AG08395 (cell line): ENCODE measurements around the gene TKT.
A peak's percentile ranks its signal among the peaks of the same experiment; 100 is the strongest.

Experiments used
- DNase-seq: peaks from one replicate; pipeline ENCODE4 v3.0.0; 2012; ENCODE audit warnings: mixed read lengths, low spot score

Gene TKT

DNA sequence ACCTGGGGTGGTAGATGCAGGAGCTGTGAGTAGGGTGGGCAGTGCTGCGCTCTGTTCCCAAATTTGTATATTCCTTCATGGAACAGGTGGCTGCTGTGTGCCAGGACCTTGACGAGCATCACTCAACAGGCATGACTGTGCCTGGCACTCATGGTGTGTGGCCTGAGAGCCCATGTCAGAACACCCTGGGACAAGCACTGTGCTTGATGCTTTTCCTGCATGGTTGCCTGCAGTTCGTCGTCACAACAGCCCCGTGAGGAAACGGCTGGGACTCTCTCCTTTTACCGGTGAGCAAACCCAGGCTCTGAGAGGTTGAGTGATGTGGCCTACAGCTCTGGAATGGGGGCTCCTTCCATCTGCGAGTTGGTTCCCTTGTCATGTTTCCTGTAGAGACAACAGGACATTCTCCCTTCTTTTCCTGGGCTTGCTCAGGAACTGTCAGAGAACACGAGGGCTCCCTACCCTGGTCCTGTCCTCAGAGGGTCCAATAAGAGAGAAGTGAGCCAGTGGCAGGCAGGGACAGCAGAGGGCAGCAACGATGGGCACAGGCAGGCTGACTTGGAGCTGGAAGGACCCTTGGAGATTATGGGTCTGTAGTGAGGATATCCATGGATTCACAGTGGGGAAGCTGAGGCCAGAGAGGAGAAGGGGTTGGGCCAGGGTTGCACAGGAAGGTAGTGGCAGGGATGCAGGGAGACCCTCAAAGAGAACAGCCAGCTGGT, 57.4 kb downstream of the TKT start:
- no peak for DNase-seq

DNA sequence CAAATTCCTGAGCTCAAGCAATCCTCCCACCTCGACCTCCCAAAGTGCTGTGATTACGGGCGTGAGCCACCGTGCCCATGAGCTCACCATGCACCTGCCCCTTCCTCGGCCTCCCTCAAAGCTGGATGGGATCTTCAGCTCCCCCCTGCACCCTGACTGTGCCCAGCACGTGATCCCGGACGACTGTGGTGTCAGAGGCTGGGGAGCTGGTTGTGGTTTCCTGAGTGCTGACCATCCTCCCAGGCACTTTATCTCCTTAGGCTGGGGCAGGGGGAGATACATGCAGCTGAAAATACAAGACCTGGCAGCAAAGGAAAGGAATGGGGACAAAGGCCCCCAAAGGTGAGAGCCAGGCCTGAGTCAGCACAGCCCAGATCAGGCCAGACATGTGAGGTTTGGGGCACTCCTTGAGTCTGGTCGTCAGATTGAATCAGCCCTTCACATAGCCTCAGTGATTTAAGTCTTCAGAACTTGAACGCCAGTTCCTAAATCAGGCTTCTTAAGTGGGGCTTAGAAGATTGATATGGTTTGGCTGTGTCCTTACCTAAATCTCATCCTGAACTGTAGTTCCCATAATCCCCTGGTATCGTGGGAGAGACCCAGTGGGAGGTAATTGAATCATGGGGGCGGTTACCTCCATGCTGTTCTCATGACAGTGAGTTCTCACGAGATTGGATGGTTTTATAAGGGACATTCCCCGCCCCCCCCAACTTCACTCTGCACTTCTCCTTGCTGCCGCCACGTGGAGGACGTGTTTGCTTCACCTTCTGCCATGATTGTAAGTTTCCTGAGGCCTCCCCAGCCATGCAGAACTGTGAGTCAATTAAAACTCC, 59.0 kb downstream of the TKT start:
- no peak for DNase-seq

DNA sequence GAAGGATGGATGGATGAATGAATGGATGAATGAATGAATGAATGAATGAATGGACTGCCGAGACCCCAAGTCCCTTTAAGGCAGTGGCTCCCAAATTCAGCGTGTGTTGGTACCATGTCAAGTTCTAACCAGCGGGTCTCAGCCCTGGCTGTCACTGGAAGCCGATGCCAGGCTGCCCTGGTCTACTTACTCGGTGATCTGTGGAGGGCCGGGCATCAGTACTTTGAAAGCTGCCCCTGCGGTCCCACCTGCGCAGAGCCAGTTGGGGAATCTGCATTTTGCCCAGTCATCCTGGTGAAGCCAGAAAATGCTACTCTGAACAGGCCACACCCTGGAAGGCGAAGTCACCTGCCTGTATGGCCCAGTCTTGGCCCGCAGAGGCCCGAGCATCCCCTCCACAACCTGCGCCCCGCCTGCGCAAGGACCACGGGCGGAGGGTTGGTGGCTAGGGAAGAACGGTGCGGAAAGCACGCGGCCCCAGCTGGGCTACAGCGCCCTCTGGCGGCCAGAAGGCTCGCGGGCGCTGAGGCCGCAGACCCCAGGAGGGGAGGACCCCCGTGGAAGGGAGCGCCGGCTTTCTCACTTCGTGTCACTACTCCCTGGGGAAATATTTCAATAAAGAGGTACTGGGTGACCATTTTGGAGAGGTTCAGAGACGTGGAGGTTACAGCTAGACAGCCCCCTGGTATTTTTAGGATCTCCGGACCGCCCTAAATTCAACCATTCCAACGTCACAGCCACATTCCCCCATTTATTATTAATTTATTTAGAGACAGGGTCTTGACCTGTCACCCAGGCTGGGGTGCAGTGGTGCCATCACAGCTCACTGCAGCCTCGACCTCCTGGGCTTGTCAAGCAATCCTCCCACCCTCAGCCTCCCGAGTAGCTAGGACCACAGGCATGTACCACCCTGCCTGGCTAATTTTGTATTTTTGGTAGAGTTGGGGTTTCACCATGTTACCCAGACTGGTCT, 59.9 kb downstream of the TKT start:
- peak; percentile 74 for DNase-seq

DNA sequence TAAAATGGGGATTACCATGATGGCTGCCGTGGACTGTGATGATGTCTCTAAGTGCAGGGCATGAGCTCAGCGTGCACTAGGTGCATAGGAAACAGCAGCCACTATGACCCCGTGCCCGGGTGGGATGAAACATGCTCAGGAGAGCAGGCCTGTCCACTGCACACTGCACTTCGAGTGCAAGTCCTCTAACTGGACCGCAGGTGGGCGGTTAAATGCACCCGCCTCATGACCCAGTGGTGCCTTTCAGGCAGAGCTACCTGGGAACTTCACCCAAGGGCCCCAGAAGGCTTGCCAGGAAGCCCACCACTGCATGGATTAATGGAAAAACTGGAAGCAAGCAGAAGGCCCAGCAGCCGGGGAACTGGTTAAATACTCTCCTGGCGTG, 60.8 kb downstream of the TKT start:
- DNase-seq, result no peak

DNA sequence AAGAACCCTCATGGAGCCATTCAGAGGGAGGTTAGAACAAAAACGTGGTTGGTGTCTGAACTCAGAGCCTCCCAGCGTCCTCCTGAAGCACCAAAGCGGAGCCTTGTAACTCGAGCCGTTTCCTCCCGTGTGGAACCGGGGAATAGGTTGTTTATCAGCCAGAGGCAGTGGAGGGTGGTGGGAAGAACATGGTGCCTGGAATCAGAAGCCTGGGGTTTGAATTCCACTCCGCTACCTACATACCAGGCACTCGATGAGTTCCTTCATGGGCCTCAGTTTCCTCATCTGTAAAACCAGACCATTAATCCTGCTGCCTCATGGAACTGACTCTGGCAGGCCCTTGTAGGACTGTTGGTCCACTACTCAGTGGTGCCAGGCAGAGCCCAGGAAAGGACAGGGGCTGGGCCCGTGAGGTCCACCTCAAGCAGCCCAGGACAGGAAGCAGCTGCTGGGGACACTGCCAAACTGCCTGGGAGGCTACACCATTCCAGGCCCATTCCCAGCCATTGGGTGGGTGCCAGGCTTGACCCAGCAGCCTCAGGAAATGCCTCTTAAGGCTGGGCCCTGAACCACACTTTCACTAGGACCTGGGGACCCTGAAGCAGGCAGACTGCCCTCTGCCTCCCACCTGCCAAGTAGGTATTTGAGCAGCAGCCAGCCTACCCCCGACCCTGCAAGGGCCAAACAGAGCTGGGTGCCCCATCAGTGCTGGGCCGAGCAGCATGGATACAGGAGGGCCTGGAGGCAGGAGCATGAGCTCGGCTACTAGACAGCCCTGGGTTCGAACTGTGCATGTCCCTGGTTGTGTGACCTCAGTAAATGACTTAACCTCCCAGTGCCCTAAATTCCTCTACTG, 61.4 kb downstream of the TKT start:
- peak; percentile 30 for DNase-seq

DNA sequence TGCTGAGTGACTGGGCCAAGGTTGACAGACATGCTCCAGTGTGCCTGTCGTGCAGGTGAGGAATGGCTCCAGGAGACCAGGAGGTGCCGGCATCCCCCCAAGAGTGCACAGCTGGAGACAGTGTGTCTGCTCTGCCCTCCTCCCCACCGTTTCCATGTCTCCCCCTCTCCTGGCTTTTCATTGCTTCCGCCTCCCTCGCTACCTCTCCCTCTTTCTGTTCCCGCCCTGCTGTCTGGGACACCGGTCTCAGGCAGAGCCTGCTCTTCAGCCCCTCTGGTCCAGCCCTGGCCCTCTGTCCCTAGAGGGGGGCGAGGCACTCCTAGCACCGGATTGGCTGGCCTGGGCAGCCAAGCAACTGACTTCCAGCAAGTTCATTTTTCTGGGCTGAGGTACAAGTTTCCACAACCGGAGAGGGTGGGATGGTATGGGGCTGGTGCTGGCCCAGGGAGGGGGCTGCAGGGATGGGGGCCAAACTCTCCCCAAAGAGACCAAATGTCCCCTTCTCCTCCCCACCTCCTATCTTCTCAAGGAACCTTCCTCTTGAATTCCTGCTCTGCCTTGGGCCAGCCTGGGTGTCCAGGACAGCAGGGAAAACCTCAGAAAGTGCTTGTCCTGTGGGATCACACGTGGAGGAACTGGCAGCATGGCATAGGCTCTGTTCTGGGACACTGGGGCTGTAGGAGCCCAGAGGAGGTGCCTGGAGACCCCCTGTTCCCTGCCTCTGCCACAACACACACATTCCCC, 62.2 kb downstream of the TKT start:
- DNase-seq, result no peak

DNA sequence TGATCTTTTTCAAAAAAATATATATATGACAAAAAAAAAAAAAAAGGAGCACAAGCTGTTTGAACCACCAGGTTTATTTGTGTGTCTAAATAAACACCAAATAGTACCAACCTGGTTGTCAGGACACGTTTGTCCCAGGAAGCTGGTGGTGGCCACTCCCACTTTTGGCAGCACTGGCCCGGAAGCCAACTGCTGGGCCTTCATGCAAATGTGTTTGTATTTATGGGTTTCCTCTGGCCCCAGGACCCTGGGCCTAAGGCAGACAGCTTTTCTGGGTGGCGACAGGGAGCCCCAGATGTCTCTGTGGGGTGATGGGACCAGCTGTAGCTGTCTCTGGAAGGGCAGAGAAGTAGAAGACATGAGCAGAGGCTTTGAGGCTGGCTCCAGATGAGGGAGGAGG, 63.2 kb downstream of the TKT start:
- DNase-seq, result no peak

DNA sequence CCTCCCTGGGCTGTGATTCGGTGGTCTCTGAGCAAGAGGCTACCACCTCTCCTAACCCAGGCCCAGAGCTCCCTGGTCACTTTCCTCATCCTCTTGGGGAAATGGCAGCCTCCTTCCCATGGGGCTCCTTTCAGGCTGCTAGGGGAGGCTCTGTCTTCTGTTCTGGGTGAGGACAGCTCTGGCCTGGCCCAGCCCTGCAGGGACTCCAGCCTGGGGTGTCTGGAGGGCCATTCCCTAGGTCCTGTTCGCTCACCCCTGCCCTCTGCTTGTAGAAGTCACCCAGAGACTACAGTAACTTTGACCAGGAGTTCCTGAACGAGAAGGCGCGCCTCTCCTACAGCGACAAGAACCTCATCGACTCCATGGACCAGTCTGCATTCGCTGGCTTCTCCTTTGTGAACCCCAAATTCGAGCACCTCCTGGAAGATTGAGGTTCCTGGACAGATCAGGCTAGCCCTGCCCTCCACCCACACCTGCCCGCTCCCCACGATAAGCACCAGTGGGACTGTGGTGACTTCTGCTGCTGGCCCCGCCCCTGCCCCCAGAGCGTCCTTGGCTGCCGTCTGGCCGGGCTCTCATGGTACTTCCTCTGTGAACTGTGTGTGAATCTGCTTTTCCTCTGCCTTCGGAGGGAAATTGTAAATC, 63.9 kb downstream of the TKT start:
- DNase-seq, result no peak

DNA sequence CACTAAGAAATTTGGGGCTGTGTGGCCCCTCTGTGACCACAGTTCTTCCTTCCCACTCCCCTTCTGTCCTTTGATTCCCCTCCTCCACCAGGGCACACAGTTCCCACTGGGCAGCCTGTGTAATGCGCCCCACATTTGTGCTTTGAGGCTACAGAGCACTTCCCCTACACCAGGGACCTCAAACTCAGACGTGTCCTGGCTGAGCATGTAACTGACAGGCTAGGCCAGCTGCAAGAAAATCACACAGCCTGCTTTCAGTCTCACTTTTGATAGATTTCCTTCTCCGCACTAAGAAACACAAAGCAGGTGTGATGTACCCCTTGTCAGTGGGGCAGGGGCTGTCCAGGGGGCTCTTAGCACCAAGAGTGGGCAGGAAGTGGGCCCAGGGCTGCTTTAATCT, 65.2 kb downstream of the TKT start:
- no peak for DNase-seq

DNA sequence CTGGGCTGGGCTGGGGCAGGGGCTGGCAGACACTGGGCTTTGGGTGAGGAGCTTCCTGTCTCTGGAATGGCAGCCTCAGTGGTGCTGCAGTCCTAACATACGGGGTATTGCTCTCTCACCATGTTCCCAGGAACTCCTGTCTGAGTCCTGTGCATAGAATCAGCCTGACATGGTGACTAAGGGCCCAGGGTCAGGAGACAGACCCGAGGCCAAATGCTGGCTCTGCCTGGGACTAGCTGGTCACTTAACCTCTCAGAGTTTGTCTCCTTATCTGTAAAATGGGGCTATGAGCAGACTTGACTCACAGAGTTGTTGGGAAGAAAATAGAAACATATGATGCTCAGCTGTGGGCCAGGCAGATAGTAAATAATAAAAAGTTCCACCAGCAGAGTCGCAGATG, 66.5 kb downstream of the TKT start:
- DNase-seq, result no peak

DNA sequence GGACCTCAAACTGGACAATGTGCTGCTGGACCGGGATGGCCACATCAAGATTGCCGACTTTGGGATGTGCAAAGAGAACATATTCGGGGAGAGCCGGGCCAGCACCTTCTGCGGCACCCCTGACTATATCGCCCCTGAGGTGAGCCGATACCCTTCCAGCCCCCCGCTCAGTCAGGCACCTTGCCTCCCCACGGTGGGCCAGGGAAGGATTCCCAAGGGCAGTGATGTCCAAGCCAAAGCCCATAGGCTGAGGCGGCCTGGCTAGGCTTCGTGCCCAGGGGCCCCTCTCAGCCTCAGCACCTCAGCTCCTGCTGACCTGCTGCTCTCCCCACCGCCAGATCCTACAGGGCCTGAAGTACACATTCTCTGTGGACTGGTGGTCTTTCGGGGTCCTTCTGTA, 67.1 kb downstream of the TKT start:
- DNase-seq, result no peak

DNA sequence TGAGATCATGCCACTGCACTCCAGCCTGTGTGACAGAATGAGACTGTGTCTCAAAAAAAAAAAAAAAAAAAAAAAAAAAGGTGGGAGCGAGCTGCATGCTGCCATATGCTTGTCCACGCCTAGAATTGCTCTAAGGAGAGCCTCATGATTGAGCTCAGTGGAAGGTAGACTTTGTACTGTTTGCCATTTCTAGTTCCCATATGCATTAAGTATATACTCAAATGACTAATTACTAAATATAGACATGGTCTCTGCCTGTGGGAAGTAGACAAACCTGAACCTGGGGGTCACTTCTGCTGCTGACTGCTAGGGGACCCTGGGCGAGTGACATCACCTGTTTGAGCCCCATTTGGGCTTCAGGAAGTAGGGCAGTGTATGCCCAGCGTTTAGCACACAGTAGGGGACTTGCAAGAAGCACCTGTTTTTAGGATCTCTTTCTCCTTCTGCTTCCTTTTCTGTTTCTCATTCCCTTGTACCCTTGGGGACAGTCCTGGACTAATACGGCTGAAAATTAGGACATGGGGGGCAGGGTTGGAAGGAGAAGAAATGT, 67.6 kb downstream of the TKT start:
- no peak for DNase-seq

DNA sequence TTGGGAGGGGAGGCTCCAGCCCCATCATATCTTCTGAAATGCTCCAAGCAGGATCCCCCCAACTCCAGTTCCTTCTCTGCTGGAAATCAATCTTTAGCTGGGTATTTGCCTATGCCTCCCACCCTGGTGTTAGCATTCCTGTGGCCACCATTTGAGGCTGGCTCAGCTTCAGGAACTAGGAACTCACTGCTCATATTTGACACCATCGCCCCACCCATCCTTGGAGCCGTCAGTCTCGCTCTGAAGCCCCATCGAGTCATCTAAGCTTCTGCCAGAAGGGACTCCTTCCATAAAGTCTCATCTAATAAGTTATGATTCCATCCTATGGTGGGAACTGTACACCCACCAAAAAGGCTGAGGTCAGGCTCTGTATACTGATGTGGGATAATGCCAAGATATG, 68.4 kb downstream of the TKT start:
- DNase-seq, result peak; percentile 53

DNA sequence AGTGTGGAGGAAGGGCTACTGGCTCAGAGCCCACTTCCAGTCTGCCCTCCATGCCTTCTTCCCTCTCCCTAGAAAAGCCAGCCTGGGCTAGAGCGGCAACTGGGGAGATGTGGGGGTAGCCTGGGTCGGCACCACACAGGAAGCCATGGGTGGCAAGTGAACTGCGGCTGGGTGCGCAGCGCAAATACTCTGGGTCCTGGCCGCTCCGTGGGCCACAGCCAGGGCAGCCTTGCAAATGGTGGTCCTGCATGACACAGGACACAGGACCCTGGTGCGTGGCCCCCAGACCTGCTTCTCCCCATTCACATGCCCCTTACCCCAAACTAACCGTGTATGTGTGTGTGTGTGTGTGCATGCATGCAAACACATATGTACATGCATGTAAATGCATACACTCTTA, 69.1 kb downstream of the TKT start:
- no peak for DNase-seq

DNA sequence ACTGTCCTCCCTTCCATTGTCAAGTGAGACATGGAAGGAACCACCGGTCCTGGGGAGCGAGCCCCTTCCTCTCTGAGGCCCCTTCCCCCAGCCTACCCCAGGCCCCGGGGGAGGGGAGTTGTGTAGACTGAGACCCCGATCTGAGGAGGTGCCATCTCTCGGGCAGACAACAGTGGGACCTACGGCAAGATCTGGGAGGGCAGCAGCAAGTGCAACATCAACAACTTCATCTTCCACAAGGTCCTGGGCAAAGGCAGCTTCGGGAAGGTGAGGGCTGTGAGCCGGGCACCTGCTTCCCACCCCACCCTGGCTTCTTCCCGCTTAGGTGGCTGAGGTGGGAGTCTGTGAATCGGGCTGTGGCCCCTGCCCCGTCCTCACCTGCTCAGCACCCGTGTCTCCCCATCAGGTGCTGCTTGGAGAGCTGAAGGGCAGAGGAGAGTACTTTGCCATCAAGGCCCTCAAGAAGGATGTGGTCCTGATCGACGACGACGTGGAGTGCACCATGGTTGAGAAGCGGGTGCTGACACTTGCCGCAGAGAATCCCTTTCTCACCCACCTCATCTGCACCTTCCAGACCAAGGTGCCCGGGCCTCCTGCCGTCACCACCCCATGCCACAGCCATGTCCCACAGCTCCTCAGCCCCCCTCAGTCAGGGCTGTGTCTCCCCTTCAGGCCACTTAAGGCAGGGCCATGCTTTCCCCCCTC, 69.9 kb downstream of the TKT start:
- no peak for DNase-seq

DNA sequence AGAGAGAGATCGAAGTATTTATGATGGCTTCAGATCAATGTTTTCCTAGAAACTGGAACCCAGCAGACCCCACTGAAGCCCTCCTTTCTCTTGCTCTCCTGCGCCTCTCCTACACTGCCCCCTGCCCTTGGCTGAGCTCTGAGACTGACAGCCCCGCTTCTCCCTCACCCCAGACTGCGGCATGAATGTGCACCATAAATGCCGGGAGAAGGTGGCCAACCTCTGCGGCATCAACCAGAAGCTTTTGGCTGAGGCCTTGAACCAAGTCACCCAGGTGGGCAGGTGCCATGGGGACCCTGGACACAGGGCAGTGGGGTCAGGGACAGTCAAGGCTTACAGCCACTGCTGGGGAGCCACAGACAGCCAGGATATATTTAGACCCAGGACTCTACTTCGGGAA, 71.1 kb downstream of the TKT start:
- no peak for DNase-seq

DNA sequence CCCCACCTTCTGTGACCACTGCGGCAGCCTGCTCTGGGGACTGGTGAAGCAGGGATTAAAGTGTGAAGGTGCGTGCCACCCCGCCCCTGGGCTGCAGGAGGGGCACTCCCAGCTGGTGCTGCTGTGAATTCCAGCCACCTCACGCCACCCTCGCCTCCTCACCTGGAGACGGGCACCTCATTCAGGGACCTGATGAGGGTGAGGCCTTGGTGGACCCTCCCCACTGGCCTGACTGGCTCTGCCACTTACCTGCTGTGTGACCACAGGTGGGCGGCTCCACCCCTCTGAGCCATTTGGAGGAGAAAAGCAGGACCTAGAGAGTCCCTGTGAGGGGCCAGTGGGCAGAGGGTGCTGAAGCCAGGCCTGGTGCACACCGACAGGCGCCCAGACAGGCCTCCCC, 72.3 kb downstream of the TKT start:
- no peak for DNase-seq

DNA sequence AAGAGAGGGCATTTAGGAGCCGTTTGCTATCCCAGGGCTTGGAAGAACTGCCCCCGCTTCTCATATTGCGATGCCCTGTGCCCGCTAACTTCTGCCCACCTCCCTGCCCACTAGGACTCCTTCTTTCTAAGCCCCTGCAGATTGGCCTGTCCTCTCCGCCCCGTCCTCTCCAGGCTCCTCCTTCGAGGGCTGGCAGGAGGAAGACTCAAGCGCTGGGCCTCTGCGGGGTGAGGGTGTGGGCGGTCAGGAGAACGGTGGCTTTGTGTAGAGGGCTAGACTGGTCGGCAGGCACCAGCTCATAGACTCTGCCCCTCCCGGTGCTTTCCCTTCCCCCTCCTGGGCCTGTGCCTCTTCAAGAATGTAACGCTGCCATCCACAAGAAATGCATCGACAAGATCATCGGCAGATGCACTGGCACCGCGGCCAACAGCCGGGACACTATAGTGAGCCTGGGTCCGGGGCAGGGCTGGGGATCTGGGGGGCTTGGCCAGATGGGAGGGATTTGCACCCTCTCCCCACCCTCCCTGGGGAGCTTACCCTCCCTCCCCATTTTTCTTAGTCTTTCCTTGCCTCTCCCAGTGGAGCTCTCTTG, 73.0 kb downstream of the TKT start:
- no peak for DNase-seq

DNA sequence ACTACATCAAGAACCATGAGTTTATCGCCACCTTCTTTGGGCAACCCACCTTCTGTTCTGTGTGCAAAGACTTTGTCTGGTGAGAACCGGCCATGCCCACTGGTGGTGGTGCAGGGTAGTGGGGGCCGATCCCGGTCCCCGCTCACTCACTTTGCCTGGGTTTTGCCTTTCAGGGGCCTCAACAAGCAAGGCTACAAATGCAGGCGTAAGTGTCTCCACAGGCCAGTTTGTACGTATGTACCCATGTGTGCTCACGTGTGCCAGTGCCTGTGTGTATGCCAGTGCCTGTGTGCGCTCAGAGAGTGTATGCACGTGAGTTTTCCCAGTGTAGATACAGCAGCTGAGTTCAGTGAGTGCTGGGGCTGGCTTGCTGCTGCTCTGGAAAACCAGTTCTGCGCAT, 74.3 kb downstream of the TKT start:
- DNase-seq, result no peak
